HL-60 (cell line): ENCODE measurements around the gene ADIRF.

Source experiments
- DNase-seq, 2 experiments: peaks; one replicate each; pipeline ENCODE4 v3.0.0-alpha.2; 2010 to 2020; ENCODE audit warnings: low read depth in 1 of 2, low spot score in 1 of 2
- H3K27ac ChIP-seq: fragments of 250-450 bp; sonication (Bioruptor Pico); replicated peaks from 2 replicates; pipeline ENCODE4 v1.5.1; 2020; ENCODE audit warnings: mild to moderate bottlenecking, moderate library complexity
- H3K27me3 ChIP-seq: fragments of 250-450 bp; sonication (Bioruptor Pico); 2 replicates; pipeline ENCODE4 v1.5.1; 2021; ENCODE audit warnings: mild to moderate bottlenecking, moderate library complexity; ENCODE audit not compliant: insufficient read depth, poor library complexity, severe bottlenecking
- H3K4me3 ChIP-seq: replicated peaks from 2 replicates; pipeline ENCODE4 v1.5.1; 2011; ENCODE audit warnings: mild to moderate bottlenecking, control low read depth, low read length; ENCODE audit not compliant: insufficient read depth
- GABPA ChIP-seq: IDR thresholded peaks from 2 replicates; pipeline ENCODE4 v1.6.1; 2012; ENCODE audit warnings: low read depth
- POLR2AphosphoS5 ChIP-seq: IDR thresholded peaks from 2 replicates; pipeline ENCODE4 v1.6.1; 2012; ENCODE audit warnings: low read depth
- SPI1 ChIP-seq: IDR thresholded peaks from 2 replicates; pipeline ENCODE4 v1.6.1; 2012; ENCODE audit warnings: low read depth, mild to moderate bottlenecking, borderline replicate concordance
- TF ChIP-seq, protein P1 (sequence below): IDR thresholded peaks from 2 replicates; pipeline ENCODE4 v1.6.1; 2012; ENCODE audit warnings: low read depth; ENCODE audit not compliant: insufficient replicate concordance
- TF ChIP-seq, protein P2 (sequence below): IDR thresholded peaks from one replicate; pipeline ENCODE4 v1.5.1; 2011; ENCODE audit warnings: low read length, control low read depth, inconsistent platforms; ENCODE audit not compliant: insufficient read depth

Gene ADIRF

DNA sequence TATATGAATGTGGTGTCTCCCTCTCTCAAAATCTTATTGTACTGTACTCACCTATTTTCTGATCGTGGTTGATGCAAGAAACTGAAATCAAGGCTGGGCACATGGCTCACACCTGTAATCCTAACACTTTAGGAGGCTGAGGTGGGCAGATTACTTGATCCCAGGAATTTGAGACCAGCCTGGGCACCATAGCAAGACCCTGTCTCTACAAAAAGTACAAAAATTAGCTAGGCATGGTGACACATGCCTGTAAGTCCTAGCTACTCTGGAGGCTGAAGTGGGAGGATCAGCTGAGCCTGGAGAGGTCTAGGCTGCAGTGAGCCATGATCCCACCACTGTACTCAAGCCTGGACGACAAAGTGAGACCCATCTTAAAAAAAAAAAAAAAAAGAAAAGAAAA lies 26.9 kb upstream of the ADIRF start:
- TF ChIP-seq, protein P1, sequence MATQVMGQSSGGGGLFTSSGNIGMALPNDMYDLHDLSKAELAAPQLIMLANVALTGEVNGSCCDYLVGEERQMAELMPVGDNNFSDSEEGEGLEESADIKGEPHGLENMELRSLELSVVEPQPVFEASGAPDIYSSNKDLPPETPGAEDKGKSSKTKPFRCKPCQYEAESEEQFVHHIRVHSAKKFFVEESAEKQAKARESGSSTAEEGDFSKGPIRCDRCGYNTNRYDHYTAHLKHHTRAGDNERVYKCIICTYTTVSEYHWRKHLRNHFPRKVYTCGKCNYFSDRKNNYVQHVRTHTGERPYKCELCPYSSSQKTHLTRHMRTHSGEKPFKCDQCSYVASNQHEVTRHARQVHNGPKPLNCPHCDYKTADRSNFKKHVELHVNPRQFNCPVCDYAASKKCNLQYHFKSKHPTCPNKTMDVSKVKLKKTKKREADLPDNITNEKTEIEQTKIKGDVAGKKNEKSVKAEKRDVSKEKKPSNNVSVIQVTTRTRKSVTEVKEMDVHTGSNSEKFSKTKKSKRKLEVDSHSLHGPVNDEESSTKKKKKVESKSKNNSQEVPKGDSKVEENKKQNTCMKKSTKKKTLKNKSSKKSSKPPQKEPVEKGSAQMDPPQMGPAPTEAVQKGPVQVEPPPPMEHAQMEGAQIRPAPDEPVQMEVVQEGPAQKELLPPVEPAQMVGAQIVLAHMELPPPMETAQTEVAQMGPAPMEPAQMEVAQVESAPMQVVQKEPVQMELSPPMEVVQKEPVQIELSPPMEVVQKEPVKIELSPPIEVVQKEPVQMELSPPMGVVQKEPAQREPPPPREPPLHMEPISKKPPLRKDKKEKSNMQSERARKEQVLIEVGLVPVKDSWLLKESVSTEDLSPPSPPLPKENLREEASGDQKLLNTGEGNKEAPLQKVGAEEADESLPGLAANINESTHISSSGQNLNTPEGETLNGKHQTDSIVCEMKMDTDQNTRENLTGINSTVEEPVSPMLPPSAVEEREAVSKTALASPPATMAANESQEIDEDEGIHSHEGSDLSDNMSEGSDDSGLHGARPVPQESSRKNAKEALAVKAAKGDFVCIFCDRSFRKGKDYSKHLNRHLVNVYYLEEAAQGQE, result no peak
- TF ChIP-seq, protein P2, sequence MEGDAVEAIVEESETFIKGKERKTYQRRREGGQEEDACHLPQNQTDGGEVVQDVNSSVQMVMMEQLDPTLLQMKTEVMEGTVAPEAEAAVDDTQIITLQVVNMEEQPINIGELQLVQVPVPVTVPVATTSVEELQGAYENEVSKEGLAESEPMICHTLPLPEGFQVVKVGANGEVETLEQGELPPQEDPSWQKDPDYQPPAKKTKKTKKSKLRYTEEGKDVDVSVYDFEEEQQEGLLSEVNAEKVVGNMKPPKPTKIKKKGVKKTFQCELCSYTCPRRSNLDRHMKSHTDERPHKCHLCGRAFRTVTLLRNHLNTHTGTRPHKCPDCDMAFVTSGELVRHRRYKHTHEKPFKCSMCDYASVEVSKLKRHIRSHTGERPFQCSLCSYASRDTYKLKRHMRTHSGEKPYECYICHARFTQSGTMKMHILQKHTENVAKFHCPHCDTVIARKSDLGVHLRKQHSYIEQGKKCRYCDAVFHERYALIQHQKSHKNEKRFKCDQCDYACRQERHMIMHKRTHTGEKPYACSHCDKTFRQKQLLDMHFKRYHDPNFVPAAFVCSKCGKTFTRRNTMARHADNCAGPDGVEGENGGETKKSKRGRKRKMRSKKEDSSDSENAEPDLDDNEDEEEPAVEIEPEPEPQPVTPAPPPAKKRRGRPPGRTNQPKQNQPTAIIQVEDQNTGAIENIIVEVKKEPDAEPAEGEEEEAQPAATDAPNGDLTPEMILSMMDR, result no peak
- TF ChIP-seq POLR2AphosphoS5 (no peak), GABPA (no peak), SPI1 (no peak)
- DNase-seq, result no peak
- Histone ChIP-seq H3K4me3 (no peak overlapping the region), H3K27me3 (no peaks in the 10 kb centered on the region), H3K27ac (no peak overlapping the region)

DNA sequence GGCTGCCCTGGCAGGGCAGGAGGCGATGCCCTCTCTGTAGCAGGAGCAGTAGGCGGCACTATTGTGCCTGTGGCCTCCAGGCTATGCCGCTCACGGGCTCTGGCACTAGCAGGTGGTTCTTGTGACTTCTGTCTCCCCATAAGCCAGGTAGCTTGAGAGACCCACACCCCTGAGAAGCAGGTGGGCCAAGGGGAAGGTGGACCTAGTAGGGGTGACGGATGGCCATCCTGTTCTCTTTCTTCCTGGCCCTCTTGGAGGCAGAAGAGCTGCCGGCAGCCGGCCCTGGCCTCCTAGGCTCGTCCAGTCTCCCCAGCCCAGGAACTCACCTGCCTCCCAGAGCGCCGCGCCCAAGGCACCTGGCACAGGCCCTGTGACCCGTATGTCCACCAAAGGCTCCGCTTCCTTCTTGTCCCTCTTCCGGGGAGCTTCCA lies 26.3 kb upstream of the ADIRF start:
- DNase-seq, result no peak
- no peaks in the 10 kb centered on the region for H3K27me3 ChIP-seq
- TF ChIP-seq POLR2AphosphoS5, result no peak
- no peak for TF ChIP-seq GABPA
- no peak for TF ChIP-seq SPI1
- TF ChIP-seq, protein P1, result no peak
- TF ChIP-seq, protein P2, result no peak
- H3K4me3 ChIP-seq, result no peak overlapping the region
- H3K27ac ChIP-seq, result no peak overlapping the region

DNA sequence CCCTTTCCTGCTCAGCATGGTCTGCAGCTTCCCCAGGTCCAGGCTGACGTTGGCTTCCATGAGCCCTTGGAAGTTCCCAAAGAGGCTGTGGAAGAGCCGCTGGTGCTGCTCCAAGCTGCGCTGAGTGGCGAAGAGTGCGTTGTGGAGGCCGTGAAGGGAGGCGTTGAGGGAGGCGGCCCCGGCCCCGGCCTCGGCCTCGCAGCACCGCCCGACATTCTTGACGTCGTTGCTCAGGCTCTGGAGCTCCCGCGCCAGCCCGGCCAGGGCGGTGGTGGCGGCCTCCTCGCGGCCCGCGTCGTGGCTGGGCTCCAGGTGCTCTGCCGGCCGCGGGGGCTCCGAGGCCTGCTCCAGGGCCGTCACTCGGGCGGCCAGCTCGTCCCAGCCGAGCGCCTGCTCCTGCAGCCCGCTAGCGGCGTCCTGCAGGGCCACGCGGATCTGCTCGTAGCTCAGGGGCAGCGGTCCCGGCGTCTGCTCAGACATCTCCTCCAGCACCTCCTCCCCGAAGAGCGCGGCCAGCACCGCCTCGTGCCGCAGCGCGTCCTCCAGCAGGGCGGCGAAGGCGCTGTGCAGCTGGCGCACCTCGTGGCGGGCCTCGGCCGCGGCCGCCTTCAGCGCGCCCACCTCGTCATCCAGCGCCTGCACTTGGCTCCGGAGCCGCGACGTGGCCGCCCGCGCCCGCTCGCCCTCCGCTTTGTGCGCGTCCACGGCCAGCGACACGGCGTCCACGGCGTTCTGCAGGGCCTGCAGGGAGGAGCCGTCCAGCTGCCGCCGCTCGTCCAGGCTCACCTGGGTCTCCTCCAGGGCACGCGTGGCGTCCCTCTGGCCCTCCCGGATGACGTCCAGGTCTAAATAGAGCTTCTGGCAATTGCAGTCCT lies 25.6 kb upstream of the ADIRF start:
- no peak for TF ChIP-seq GABPA
- TF ChIP-seq POLR2AphosphoS5, result no peak
- TF ChIP-seq, protein P2, result no peak
- TF ChIP-seq, protein P1, result no peak
- TF ChIP-seq SPI1, result no peak
- no peak overlapping the region for H3K4me3 ChIP-seq

More for the DNA sequence above, 25.6 kb upstream of the ADIRF start:
- Histone ChIP-seq H3K27me3 (no peaks in the 10 kb centered on the region), H3K27ac (no peak overlapping the region)
- DNase-seq, result no peak
